Activated CD8-positive, alpha-beta T cell treated with anti-CD3 and anti-CD28 coated beads for 36 hours (primary cell): ENCODE results near the gene PITPNC1. TPM values are rescaled to one million over a fixed set of nuclear protein-coding genes. Genes with fewer than 3 reads are reported as not detected.
A peak's percentile ranks its signal among the peaks of the same experiment; 100 is the strongest.

Source experiments
- ATAC-seq: fragments of 200-7000 bp; cut with Tn5 transposase; one replicate; pipeline ENCODE4 v1.10.0; 2021; ENCODE audit warnings: mild to moderate bottlenecking, moderate library complexity
- CTCF ChIA-PET: fragments of 350-600 bp; sonication (Branson Sonifier 250); formaldehyde crosslinking; loops from one replicate; lab custom pipeline; 2021; ENCODE audit warnings: antibody characterized with exemption; lab: Charles Lee
- POLR2A ChIA-PET: fragments of 350-600 bp; sonication (Branson Sonifier 250); formaldehyde crosslinking; loops from one replicate; lab custom pipeline; 2021; ENCODE audit warnings: antibody characterized with exemption; lab: Charles Lee
- DNase-seq: peaks from one replicate; pipeline ENCODE4 v3.0.0-alpha.2; 2020
- H3K27ac Mint-ChIP-seq: one replicate; pipeline ENCODE4 v1.8.0; 2021; ENCODE audit warnings: mild to moderate bottlenecking, mixed read lengths
- H3K27me3 Mint-ChIP-seq: one replicate; pipeline ENCODE4 v1.8.0; 2021; ENCODE audit warnings: mixed read lengths
- H3K36me3 Mint-ChIP-seq: one replicate; pipeline ENCODE4 v1.8.0; 2021; ENCODE audit warnings: low read depth, mixed read lengths
- H3K4me1 Mint-ChIP-seq: one replicate; pipeline ENCODE4 v1.8.0; 2021; ENCODE audit warnings: low read depth, mixed read lengths
- H3K4me3 Mint-ChIP-seq: one replicate; pipeline ENCODE4 v1.8.0; 2021; ENCODE audit warnings: mild to moderate bottlenecking, moderate library complexity, mixed read lengths
- H3K9me3 Mint-ChIP-seq: one replicate; pipeline ENCODE4 v1.8.0; 2021; ENCODE audit warnings: mixed read lengths
- CTCF ChIP-seq: fragments of 200-600 bp; IDR thresholded peaks from one replicate; pipeline ENCODE4 v1.8.0; 2022; ENCODE audit warnings: antibody characterized with exemption, mild to moderate bottlenecking
- intact Hi-C: fragments of 100-400 bp; cut with micrococcal nuclease; formaldehyde crosslinking; loops from one replicate; pipeline ENCODE4 v1.10.0; 2022
- total RNA-seq, 2 experiments: library from RNA; stranded (reverse); gene quantifications; one replicate each; pipeline ENCODE4 v1.2.3, GENCODE V29; 2021

PITPNC1 gene
- total RNA-seq, 2 experiments from 2014 or later, result 51.8 to 56.3 TPM

DNA sequence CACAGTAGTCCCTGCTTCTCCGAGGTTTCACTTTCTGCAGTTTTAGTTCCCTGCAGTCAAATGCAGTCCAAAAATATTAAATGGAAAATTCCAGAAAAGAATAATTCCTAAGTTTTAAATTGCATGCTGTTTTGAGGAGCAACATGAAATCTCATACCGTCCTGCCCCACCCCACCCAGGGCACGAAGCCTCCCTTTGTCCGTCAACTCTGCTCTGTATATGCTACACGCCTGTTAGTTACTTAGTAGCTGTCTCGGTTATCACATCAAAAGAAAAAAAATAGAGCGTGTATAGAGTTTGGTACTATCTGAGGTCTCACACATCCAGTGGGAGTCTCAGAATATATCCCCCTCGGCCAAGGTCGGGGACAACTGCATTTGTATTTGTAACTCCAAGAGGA lies 211.2 kb downstream of the PITPNC1 start:
- ChIA-PET POLR2A (no interaction called here), CTCF (interaction anchor here (1.0 kb wide), 1 partner anchor 48 kb away, joined by 4 read pairs; no protein-coding TSS in a partner anchor)
- no peak overlapping the region for H3K4me3 Mint-ChIP-seq
- H3K27ac Mint-ChIP-seq, result no peak overlapping the region
- TF ChIP-seq CTCF, result no peak
- H3K27me3 Mint-ChIP-seq, result no peaks in the 10 kb centered on the region
- peaks cover 10% of the 10 kb centered on the region for H3K4me1 Mint-ChIP-seq
- H3K36me3 Mint-ChIP-seq, result peaks cover 24% of the 10 kb centered on the region
- H3K9me3 Mint-ChIP-seq, result no peaks in the 10 kb centered on the region
- ATAC-seq (no peak), DNase-seq (no peak)
- intact Hi-C loops, result no loop called here

DNA sequence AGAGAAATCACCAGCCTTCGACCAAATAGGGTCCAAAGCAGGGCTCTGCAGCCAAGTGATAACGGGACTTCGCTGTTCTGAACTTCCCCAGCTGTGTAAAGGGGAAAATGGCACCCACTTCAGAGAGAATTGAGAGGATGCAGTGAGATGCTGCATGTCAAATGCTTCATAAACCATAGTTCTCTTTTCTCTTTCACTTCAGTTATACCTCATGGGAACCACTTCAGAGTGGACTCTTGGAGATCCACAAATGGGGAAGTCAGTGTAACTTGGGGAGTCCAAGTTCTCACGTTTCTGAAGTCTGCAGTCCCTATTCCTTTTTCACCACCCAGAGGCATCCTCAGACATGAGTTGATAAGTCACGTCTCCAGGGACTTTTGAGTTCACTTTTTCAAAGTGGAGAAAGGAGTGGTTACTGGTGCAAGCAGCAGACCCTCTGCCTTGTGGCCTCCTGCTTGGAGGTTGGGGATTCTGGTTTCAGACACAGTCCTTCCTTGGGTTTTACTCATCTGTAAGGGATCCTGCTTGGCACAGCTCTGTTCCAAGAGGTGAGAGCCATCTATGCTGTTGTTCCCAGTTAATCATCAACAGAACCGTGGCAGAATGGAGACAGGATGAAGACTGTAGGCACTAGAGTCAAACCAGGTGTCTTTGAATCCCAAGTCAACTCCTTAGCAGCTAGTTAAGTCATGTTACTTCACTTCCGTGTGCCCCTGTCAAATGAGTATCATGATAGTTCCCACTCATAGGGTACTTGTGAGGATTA lies 217.2 kb downstream of the PITPNC1 start:
- intact Hi-C loops, result no loop called here
- no peaks in the 10 kb centered on the region for H3K27me3 Mint-ChIP-seq
- peaks cover 8% of the 10 kb centered on the region for H3K4me1 Mint-ChIP-seq
- no peak overlapping the region for H3K4me3 Mint-ChIP-seq
- peaks cover 12% of the 10 kb centered on the region for H3K36me3 Mint-ChIP-seq
- ATAC-seq (no peak), DNase-seq (no peak)
- POLR2A ChIA-PET, result interaction anchor here (0.6 to 1.6 kb wide), 3 partner anchors 11 to 329 kb away, joined by 3 read pairs; no protein-coding TSS in a partner anchor
- no peak overlapping the region for H3K27ac Mint-ChIP-seq
- CTCF ChIA-PET, result interaction anchor here (1.4 to 1.7 kb wide), 2 partner anchors 17 to 219 kb away, joined by 3 to 9 read pairs; no protein-coding TSS in a partner anchor
- no peaks in the 10 kb centered on the region for H3K9me3 Mint-ChIP-seq
- no peak for TF ChIP-seq CTCF

DNA sequence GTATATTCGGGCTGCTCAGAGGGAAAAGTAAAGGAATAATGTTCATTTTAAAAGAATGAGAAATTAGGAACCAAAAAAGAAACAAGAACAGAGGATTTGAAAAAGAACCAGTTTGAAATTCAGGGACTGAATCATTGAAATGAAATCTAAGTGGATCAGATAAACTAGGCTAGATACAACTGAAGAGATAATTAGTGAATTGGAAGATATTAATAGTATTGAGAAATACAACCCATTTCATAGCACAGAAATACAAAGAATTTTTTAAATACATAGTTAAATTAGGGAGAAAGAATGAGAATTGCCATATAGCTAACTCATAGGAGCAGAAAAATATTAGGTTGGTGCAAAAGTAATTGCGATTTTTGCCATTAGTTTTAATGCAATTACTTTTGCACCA lies 223.3 kb downstream of the PITPNC1 start:
- intact Hi-C loops, result loop anchor here (5.0 kb wide), 1 partner anchor 223 kb away; the partner anchor contains the start of gene PITPNC1
- ATAC-seq (no peak), DNase-seq (no peak)
- POLR2A ChIA-PET, result no interaction called here
- CTCF ChIA-PET, result interaction anchor here (4.1 kb wide), 1 partner anchor 222 kb away, joined by 30 read pairs; the partner anchor contains the start of gene PITPNC1
- H3K27ac Mint-ChIP-seq, result no peak overlapping the region
- no peak overlapping the region for H3K4me3 Mint-ChIP-seq
- H3K9me3 Mint-ChIP-seq, result no peaks in the 10 kb centered on the region
- H3K36me3 Mint-ChIP-seq, result no peaks in the 10 kb centered on the region
- peaks cover 23% of the 10 kb centered on the region for H3K4me1 Mint-ChIP-seq
- TF ChIP-seq CTCF, result no peak
- no peaks in the 10 kb centered on the region for H3K27me3 Mint-ChIP-seq

DNA sequence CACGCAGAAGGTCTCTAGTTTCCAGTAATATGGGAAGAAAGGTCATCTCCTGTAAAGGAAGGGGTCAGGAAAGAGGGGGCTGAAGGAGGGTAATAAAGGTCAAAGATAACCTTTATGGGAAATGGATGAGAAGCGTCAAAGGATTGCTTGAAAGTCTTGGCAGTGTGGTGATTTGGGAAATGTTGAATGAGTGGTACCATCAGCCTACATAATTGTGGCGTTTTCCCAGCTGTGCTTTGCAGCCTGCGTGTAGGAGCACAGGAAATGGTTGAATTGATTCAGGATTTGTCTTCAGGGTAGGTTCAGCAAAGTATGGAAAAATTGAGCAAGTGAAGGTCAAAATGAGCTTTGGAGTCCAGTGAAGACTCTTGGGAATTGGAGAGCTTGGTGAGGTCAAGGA lies 224.8 kb downstream of the PITPNC1 start:
- POLR2A ChIA-PET, result interaction anchor here (1.1 kb wide), 1 partner anchor 259 kb away, joined by 3 read pairs; no protein-coding TSS in a partner anchor
- H3K4me1 Mint-ChIP-seq, result peaks cover 23% of the 10 kb centered on the region
- intact Hi-C loops, result loop anchor here (5.0 kb wide), 1 partner anchor 225 kb away; the partner anchor contains the start of gene PITPNC1

More for the DNA sequence above, 224.8 kb downstream of the PITPNC1 start:
- no peak for TF ChIP-seq CTCF
- no peaks in the 10 kb centered on the region for H3K27me3 Mint-ChIP-seq
- ATAC-seq, result no peak
- no peak overlapping the region for H3K4me3 Mint-ChIP-seq
- H3K9me3 Mint-ChIP-seq, result no peaks in the 10 kb centered on the region
- no peak for DNase-seq
- H3K36me3 Mint-ChIP-seq, result no peaks in the 10 kb centered on the region
- CTCF ChIA-PET, result interaction anchor here (1.2 to 6.9 kb wide), 9 partner anchors 9 to 235 kb away, joined by 3 to 55 read pairs (median 3); partner anchors contain the start of gene PITPNC1
- H3K27ac Mint-ChIP-seq, result peak overlapping the region; percentile 20
